Caco-2 (cell line): ENCODE measurements around the gene TRIM49D1. TPM values are rescaled to one million over a fixed set of nuclear protein-coding genes. Genes with fewer than 3 reads are reported as not detected.
"Not testable (repeated sequence)": the region's sequence is repeated elsewhere in the genome, so short reads cannot be mapped to it uniquely, and the experiment has no call there.

Source experiments
- Bru-seq: library from RNA; stranded (reverse); fragments of 400-500 nt; gene quantifications from one replicate; lab custom pipeline; 2021; lab: Mats Ljungman, UMichigan
- BruChase-seq, 2 experiments: library from RNA; stranded (reverse); fragments of 400-500 nt; gene quantifications; one replicate each; lab custom pipeline; 2021; lab: Mats Ljungman, UMichigan
- BruUV-seq: library from RNA; stranded (reverse); fragments of 400-500 nt; replicated peaks from 2 replicates; lab custom pipeline; 2021; lab: Mats Ljungman, UMichigan
- CTCF ChIA-PET: fragments of 300-600 bp; sonication (Branson Sonifier 250); formaldehyde crosslinking; loops from one replicate; lab custom pipeline; 2022; ENCODE audit warnings: antibody characterized with exemption; lab: Charles Lee
- POLR2A ChIA-PET: fragments of 300-600 bp; sonication (Branson Sonifier 250); formaldehyde crosslinking; loops from one replicate; lab custom pipeline; 2022; ENCODE audit warnings: antibody characterized with exemption; lab: Charles Lee
- DNase-seq, 2 experiments: peaks; one replicate each; pipeline versions ENCODE4 v3.0.0 to v3.0.0-alpha.2; 2020 to 2022
- H3K27me3 ChIP-seq: replicated peaks from 2 replicates; pipeline ENCODE4 v1.6.0; 2011; ENCODE audit warnings: low read length; ENCODE audit not compliant: control insufficient read depth, insufficient read depth
- H3K36me3 ChIP-seq: 2 replicates; pipeline ENCODE4 v1.5.1; 2011; ENCODE audit warnings: low read length; ENCODE audit not compliant: control insufficient read depth, insufficient read depth
- H3K4me1 ChIP-seq: fragments of 250-450 bp; sonication (Bioruptor Pico); 2 replicates; pipeline ENCODE4 v1.5.1; 2020; ENCODE audit warnings: mild to moderate bottlenecking
- H3K4me3 ChIP-seq: 2 replicates; pipeline ENCODE4 v1.5.1; 2011; ENCODE audit warnings: low read depth, mild to moderate bottlenecking, control low read depth, low read length
- H3K9me3 ChIP-seq: fragments of 250-450 bp; sonication (Bioruptor Pico); 2 replicates; pipeline ENCODE4 v1.5.1; 2020; ENCODE audit warnings: mild to moderate bottlenecking, moderate library complexity
- H3K27ac Mint-ChIP-seq: one replicate; pipeline ENCODE4 v1.8.0; 2022; ENCODE audit warnings: mixed read lengths; ENCODE audit not compliant: unreplicated experiment
- H3K27me3 Mint-ChIP-seq: one replicate; pipeline ENCODE4 v1.8.0; 2022; ENCODE audit warnings: mixed read lengths; ENCODE audit not compliant: insufficient read depth, unreplicated experiment
- H3K36me3 Mint-ChIP-seq: one replicate; pipeline ENCODE4 v1.8.0; 2022; ENCODE audit warnings: mild to moderate bottlenecking, mixed read lengths; ENCODE audit not compliant: insufficient read depth, unreplicated experiment
- H3K4me1 Mint-ChIP-seq: one replicate; pipeline ENCODE4 v1.8.0; 2022; ENCODE audit warnings: low read depth, mixed read lengths; ENCODE audit not compliant: unreplicated experiment
- H3K4me3 Mint-ChIP-seq: one replicate; pipeline ENCODE4 v1.8.0; 2022; ENCODE audit warnings: mild to moderate bottlenecking, moderate library complexity, mixed read lengths; ENCODE audit not compliant: unreplicated experiment
- H3K9me3 Mint-ChIP-seq: one replicate; pipeline ENCODE4 v1.8.0; 2022; ENCODE audit warnings: mixed read lengths; ENCODE audit not compliant: unreplicated experiment
- CTCF ChIP-seq, 2 experiments: fragments of 200-600 bp in 1 of 2; IDR thresholded peaks; 1 replicate in 1 of 2; 2 replicates in 1 of 2; pipeline versions ENCODE4 v1.5.1 to v1.8.0; 2011 to 2022; ENCODE audit warnings: antibody characterized with exemption in 1 of 2, control low read depth in 1 of 2, inconsistent platforms in 1 of 2, low read depth in 1 of 2, low read length in 1 of 2, mild to moderate bottlenecking in 1 of 2, moderate library complexity in 1 of 2; ENCODE audit not compliant: insufficient read depth in 1 of 2, severe bottlenecking in 1 of 2, unreplicated experiment in 1 of 2
- intact Hi-C: fragments of 100-400 bp; cut with micrococcal nuclease; formaldehyde crosslinking; loops from one replicate; pipeline ENCODE4 v1.10.0; 2022; ENCODE audit not compliant: unreplicated experiment
- long read RNA-seq: library from polyadenylated mRNA; stranded (forward); transcript quantifications from one replicate; pipeline ENCODE4 v2.0.0, GENCODE V29; 2022
- total RNA-seq: library from RNA; stranded (reverse); gene quantifications from 2 replicates; pipeline ENCODE4 v1.2.3, GENCODE V29; 2022

TRIM49D1 gene
- not detected in 2 replicates for total RNA-seq
- not detected for Bru-seq, nascent RNA
- BruChase-seq, experiment 1, labeled RNA remaining after a 2-hour chase, result not detected
- BruChase-seq, experiment 2, labeled RNA remaining after a 6-hour chase, result not detected
- long read RNA-seq, result 0 reads

- H3K9me3 Mint-ChIP-seq, result no peaks in the 10 kb centered on the region
- no peak for TF ChIP-seq CTCF (IDR thresholded peaks at IDR 0.05; ENCODE audit: insufficient read depth in 1 of 2, low read depth in 1 of 2, low read length in 1 of 2, severe bottlenecking in 1 of 2, unreplicated experiment in 1 of 2)
These were observed at the start of gene TRIM49D1 for GRCh38 chr11:89922195-89922660. TSS of gene TRIM49D1 (minus strand) at chr11:89922245. CDS start at chr11:89917710, 4,535 bp downstream.

GRCh38 chr11:89965737-89966136 is 43.7 kb upstream of the TRIM49D1 start, which contains the start of gene TRIM64:
TSS of gene TRIM64 (plus strand) at chr11:89966037. CDS start at chr11:89968504, 2,467 bp downstream.
- CTCF ChIA-PET, H3K4me3 Mint-ChIP-seq, H3K4me1 Mint-ChIP-seq: not testable (repeated sequence)

More at GRCh38 chr11:89922195-89922660, at the start of gene TRIM49D1:
- ChIA-PET CTCF (no interaction called here), POLR2A (no interaction called here)
- no peaks in the 10 kb centered on the region for H3K4me1 Mint-ChIP-seq
- Histone ChIP-seq H3K36me3 (no peaks in the 10 kb centered on the region), H3K27me3 (no peaks in the 10 kb centered on the region), H3K4me3 (no peak within 1 kb of the TSS), H3K9me3 (no peaks in the 10 kb centered on the region), H3K4me1 (no peaks in the 10 kb centered on the region)
- no TSS peak for BruUV-seq
- H3K4me3 Mint-ChIP-seq, result no peak within 1 kb of the TSS
- H3K36me3 Mint-ChIP-seq, result no peaks in the 10 kb centered on the region
- peaks cover 6% of the 10 kb centered on the region for H3K27me3 Mint-ChIP-seq
- H3K27ac Mint-ChIP-seq, result no peak within 1 kb of the TSS
- peak in 1 of 2 experiments; percentile 0 for DNase-seq
- intact Hi-C loops, result no loop called here

GRCh38 chr11:89960833-89961232 is 38.8 kb upstream of the TRIM49D1 start:
- H3K27me3 Mint-ChIP-seq, DNase-seq, H3K27ac Mint-ChIP-seq, H3K4me1 Mint-ChIP-seq, POLR2A ChIA-PET, H3K4me1 ChIP-seq, H3K9me3 ChIP-seq, H3K36me3 Mint-ChIP-seq, H3K9me3 Mint-ChIP-seq, H3K27me3 ChIP-seq, H3K4me3 Mint-ChIP-seq, intact Hi-C loops, H3K36me3 ChIP-seq, CTCF ChIA-PET, H3K4me3 ChIP-seq, BruUV-seq: not testable (repeated sequence)

More at GRCh38 chr11:89965737-89966136, 43.7 kb upstream of the TRIM49D1 start, which contains the start of gene TRIM64:
- POLR2A ChIA-PET, H3K27ac Mint-ChIP-seq, H3K9me3 ChIP-seq, BruUV-seq, H3K4me3 ChIP-seq, DNase-seq, intact Hi-C loops, H3K9me3 Mint-ChIP-seq, H3K4me1 ChIP-seq, H3K27me3 Mint-ChIP-seq, H3K27me3 ChIP-seq, H3K36me3 ChIP-seq, H3K36me3 Mint-ChIP-seq: not testable (repeated sequence)

- H3K4me3 ChIP-seq, H3K9me3 ChIP-seq, H3K9me3 Mint-ChIP-seq, H3K4me1 ChIP-seq, H3K27ac Mint-ChIP-seq, H3K27me3 Mint-ChIP-seq, POLR2A ChIA-PET, H3K4me1 Mint-ChIP-seq, H3K36me3 ChIP-seq, H3K4me3 Mint-ChIP-seq, H3K27me3 ChIP-seq, H3K36me3 Mint-ChIP-seq, intact Hi-C loops, BruUV-seq, CTCF ChIA-PET, DNase-seq: not testable (repeated sequence)
These were observed 1.7 kb upstream of the TRIM49D1 start, which contains the start of gene TRIM49D2 for GRCh38 chr11:89923764-89924163. TSS of gene TRIM49D2 (plus strand) at chr11:89924064. CDS start at chr11:89926762, 2,698 bp downstream.

GRCh38 chr11:89900809-89901208 is 21.2 kb downstream of the TRIM49D1 start:
- H3K4me3 Mint-ChIP-seq, H3K9me3 ChIP-seq, CTCF ChIA-PET, H3K4me3 ChIP-seq, DNase-seq, H3K27me3 ChIP-seq, BruUV-seq, H3K4me1 Mint-ChIP-seq, H3K36me3 Mint-ChIP-seq, H3K36me3 ChIP-seq, H3K27me3 Mint-ChIP-seq, H3K27ac Mint-ChIP-seq, H3K4me1 ChIP-seq, H3K9me3 Mint-ChIP-seq, intact Hi-C loops, POLR2A ChIA-PET: not testable (repeated sequence)

GRCh38 chr11:89893245-89893644 is 28.8 kb downstream of the TRIM49D1 start:
- H3K36me3 ChIP-seq, H3K36me3 Mint-ChIP-seq, CTCF ChIA-PET, H3K27me3 Mint-ChIP-seq, POLR2A ChIA-PET, H3K27me3 ChIP-seq, H3K4me3 Mint-ChIP-seq, H3K27ac Mint-ChIP-seq, intact Hi-C loops, H3K9me3 ChIP-seq, H3K4me1 ChIP-seq, H3K9me3 Mint-ChIP-seq, H3K4me3 ChIP-seq, H3K4me1 Mint-ChIP-seq, DNase-seq, BruUV-seq: not testable (repeated sequence)
